Activated CD4-positive, alpha-beta T cell treated with anti-CD3 and anti-CD28 coated beads for 1 hour (primary cell): Measurements from ENCODE around the gene SLC35G1.

Experiments used
- DNase-seq: peaks from one replicate; pipeline ENCODE4 v3.0.0-alpha.2; 2020

SLC35G1 gene

DNA sequence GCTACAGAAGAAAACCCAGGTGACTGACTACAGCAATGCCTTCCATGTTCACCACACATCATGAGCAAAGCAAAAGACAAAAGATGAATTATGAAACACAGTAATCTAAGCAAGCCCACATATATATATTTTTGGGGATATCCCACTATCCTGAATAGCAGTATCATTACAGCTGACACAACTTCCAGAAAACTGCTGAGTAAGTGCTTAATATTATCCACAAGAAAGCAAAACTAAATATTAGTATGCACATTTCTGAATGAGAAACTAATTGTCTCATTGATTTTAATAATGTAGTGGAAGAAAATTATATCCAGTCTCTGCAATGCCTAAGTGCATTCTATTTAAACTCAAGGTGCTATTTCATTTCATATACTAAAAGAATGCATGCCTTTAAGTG lies 14.5 kb upstream of the SLC35G1 start:
- DNase-seq, result no peak

- DNase-seq, result no peak
Observed at GRCh38 chr10:93894516-93895378, 969 bp downstream of the SLC35G1 start.

- no peak for DNase-seq
Observed at GRCh38 chr10:93897070-93897780, 3.4 kb downstream of the SLC35G1 start.

DNA sequence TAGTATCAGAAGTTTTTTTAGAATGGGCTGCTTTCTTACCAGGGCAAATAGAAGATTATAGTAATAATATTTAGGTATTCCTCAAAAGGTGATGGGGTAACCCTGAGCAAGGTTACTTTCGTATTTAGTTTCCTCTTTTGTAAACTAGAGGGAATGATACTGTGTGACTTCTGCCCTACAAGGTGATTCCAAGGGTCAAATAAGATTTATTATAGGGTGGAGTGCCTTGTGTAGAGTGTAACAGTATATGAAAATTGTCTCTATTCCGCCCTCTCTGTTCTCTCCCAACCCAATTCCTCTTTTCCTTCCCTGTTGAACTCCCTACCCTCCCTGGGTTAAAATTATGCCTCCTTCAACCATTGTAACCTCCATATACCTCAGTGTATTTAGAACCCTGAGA lies 5.3 kb downstream of the SLC35G1 start:
- no peak for DNase-seq

DNA sequence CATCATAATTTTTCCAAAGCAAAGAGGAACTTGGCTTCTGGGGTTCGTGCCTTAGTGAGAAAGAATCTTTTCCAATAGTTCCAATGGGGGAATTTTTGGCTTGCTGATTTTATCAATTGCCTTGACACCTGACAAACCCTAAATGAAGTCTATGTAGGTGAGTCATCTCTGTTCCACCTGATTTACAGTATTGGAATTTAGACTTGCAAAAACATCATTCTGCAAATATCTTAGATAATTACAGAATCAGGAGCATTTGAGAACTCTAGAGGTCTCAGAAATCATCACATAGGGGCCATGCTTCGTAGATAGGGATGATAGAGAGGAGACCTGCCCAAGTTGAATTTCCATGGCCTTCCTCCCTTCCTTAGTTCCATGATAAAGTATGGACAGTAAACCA lies 9.3 kb downstream of the SLC35G1 start:
- no peak for DNase-seq

- no peak for DNase-seq
Observed at GRCh38 chr10:93904901-93905300, 11.1 kb downstream of the SLC35G1 start.

DNA sequence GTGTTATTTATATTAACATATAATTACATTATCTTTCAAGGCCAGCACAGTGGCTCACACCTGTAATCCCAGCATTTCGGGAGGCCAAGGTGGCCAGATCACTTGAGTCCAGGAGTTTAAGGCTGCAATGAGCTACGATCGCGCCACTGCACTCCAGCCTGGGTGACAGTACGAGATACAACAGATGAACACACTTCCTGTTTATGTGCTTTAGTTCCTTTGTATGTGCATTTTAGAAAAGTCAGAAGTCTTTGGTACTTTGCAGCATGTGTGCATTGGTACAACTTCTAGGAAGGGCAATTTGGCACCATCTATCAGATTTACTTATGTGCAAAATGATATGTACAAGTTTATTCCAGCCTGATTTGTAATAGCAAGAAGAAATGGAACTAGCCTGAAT lies 13.3 kb downstream of the SLC35G1 start:
- no peak for DNase-seq

DNA sequence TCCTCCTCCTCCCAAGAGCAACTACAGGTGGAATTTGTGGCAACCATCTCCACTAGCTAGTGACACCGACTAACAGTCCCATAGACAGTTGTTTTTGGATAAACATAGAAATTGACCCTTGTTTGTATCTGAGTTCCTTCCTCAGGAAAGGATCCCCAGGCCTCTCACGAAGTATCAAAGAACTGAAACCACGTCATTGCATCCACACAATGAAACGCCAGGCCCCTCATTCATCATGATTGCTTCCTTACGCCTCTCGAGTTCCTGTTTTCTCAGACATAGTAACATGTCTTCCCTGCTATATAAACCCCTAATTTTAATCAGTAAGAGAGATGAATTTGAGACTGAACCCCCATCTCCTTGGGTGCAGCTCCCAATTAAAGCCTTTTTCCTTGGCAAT lies 18.1 kb downstream of the SLC35G1 start:
- DNase-seq, result no peak

- DNase-seq, result no peak
Observed at GRCh38 chr10:93912444-93912843, 18.7 kb downstream of the SLC35G1 start.

DNA sequence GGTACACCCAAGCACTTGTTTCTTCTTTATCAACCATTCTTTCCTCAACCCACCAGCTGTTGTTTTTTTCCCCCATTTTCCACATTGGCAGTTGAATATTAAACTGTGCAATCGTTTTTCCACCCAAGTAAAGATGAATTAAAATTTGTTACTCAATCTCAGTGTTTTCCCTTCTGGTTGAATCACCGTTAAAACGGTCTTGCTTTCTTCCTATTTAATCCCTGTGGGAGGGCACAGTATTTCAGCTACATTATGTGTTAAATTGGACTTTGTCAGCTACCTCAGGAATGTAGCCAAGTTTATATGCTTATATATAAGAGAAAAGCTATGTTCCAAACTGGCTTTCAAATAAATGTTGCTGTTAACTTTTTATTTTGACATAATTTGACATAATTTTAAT lies 19.9 kb downstream of the SLC35G1 start:
- DNase-seq, result no peak

GRCh38 chr10:93915598-93915997 lies 21.8 kb downstream of the SLC35G1 start:
- DNase-seq, result no peak

DNA sequence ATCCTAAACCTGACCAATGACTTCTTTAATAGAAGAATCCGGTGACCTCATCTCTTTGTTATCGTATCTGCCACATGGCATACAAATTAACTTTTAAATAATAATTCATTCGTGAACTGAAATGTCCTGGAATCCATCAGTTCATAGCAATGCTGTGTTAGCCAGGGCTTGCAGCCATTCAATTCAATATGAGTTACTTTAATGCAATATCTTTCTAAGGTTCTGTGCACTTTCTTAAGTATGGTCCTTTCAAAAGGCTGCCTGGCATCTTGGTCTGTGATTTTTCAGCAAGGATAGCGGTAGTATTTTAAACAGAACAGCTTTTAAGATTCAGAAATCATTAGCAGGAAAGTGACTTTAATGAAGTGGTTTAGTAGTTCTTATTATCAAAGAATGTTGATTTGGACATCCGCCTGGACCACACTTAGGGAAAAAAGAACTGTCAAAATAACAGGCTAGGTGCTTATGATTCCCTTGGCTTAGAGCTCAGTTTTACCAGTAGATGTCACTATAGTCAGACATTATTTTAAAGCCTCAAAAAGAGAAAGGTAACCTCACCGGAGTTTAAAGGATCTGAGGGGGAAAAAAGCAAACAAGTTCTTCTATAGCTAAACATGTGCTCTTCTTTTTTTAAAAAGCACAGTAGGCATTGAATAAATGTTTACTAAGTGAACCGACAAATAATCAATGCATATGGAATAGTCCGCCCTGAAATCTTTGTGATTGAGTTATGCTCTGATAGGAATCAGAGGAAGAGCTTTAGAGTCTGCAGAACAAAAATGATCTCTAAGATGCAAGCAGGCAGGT lies 22.7 kb downstream of the SLC35G1 start:
- DNase-seq, result no peak

GRCh38 chr10:93917064-93917391 lies 23.2 kb downstream of the SLC35G1 start:
- DNase-seq, result no peak

- no peak for DNase-seq
Observed at GRCh38 chr10:93917821-93918220, 24.0 kb downstream of the SLC35G1 start.

DNA sequence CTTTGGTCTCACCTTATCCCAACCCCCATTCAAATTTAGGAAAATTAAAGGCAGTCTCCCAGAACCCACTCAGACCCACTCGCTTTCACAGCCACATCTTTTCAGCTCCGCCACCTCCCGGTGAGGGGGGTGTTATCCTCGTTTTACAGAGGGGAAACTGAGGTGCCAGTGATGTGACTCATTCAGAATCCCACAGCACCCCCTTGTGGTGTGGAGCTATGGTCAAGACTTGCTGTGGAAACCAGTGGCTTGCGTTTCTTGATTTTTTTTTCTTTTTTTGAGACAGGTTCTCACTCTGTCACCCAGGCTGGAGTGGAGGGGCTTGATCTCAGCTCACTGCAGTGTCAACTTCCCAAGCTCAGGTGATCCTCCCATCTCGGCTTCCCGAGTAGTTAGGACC lies 27.6 kb downstream of the SLC35G1 start:
- DNase-seq, result no peak

DNA sequence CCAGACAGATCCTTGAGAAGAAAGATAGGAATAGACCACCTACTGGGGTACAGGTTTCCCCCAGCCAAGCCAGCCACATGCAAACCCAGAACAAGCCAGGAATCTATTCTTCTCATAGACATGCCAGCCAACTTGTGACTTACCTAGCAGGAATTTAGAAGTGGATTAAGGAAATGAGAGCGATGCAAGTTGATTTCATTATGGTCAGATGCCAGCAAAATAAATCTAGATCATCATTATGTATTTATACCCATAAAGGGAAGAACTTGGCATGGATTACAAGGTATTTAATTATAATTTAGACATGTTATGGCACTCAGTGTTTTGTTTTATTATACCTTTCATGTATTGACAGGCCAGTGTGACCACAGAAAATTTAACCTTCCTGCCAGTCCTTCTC lies 32.8 kb downstream of the SLC35G1 start:
- DNase-seq, result no peak

- DNase-seq, result no peak
Observed at GRCh38 chr10:93938140-93938539, 44.4 kb downstream of the SLC35G1 start.

- DNase-seq, result no peak
Observed at GRCh38 chr10:93940881-93941280, 47.1 kb downstream of the SLC35G1 start.

- no peak for DNase-seq
Observed at GRCh38 chr10:93941606-93942005, 47.8 kb downstream of the SLC35G1 start.

DNA sequence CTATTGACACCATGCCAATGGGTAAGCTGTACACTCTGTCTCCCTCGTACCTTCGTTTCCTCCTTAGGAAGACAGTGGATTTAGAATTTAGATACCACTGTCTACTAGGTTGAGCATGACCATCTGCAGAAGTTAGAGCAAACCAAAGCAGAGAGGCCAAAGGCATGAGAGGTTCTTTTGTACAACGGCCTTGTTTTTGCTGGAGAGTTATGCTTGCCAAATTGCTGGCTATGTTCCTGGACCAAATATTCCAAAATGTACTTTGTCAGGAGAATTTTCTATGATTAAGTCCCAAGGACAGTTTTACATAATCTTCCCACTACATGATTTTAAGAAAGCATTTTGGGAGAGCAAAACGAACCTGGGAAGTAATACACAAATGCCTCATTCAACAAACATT lies 52.0 kb downstream of the SLC35G1 start:
- DNase-seq, result no peak

GRCh38 chr10:93947055-93947454 lies 53.3 kb downstream of the SLC35G1 start:
- DNase-seq, result no peak

- DNase-seq, result no peak
Observed at GRCh38 chr10:93947524-93947923, 53.7 kb downstream of the SLC35G1 start.

GRCh38 chr10:93951905-93952304 lies 58.1 kb downstream of the SLC35G1 start:
- DNase-seq, result no peak
